GM23248 (cell line): ENCODE data around the gene BCL2L13. TPM values are rescaled to one million over a fixed set of nuclear protein-coding genes. Genes with fewer than 3 reads are reported as not detected.

ENCODE experiments used
- DNase-seq: peaks from one replicate; pipeline ENCODE4 v3.0.0-alpha.2; 2015
- H2AFZ ChIP-seq: fragments of 200-600 bp; sonication (generic); 2 replicates; pipeline ENCODE4 v1.6.1; 2016; ENCODE audit warnings: antibody characterized with exemption
- H3F3A ChIP-seq: fragments of 200-600 bp; sonication (generic); 2 replicates; pipeline ENCODE4 v1.6.1; 2016; ENCODE audit warnings: mild to moderate bottlenecking, antibody characterized with exemption, mixed run types; ENCODE audit not compliant: insufficient read depth
- H3K27ac ChIP-seq: fragments of 200-600 bp; sonication (generic); 2 replicates; pipeline ENCODE4 v1.5.1; 2016; ENCODE audit warnings: mild to moderate bottlenecking
- H3K27me3 ChIP-seq: fragments of 200-600 bp; sonication (generic); replicated peaks from 2 replicates; pipeline ENCODE4 v1.6.1; 2016; ENCODE audit warnings: mild to moderate bottlenecking; ENCODE audit not compliant: insufficient read depth
- H3K36me3 ChIP-seq: fragments of 200-600 bp; sonication (generic); 2 replicates; pipeline ENCODE4 v1.6.1; 2016; ENCODE audit warnings: low read depth, mild to moderate bottlenecking
- H3K4me1 ChIP-seq: fragments of 200-600 bp; sonication (generic); 2 replicates; pipeline ENCODE4 v1.6.1; 2016; ENCODE audit warnings: mild to moderate bottlenecking; ENCODE audit not compliant: insufficient read depth
- H3K4me2 ChIP-seq: fragments of 200-600 bp; sonication (generic); one replicate; pipeline ENCODE4 v1.6.1; 2016; ENCODE audit warnings: mild to moderate bottlenecking; ENCODE audit not compliant: unreplicated experiment
- H3K4me3 ChIP-seq: fragments of 200-600 bp; sonication (generic); 2 replicates; pipeline ENCODE4 v1.5.1; 2016; ENCODE audit warnings: mild to moderate bottlenecking
- H3K79me2 ChIP-seq: fragments of 200-600 bp; sonication (generic); 2 replicates; pipeline ENCODE4 v1.6.1; 2016; ENCODE audit warnings: mild to moderate bottlenecking; ENCODE audit not compliant: insufficient read depth
- H3K9ac ChIP-seq: fragments of 200-600 bp; sonication (generic); 2 replicates; pipeline ENCODE4 v1.6.1; 2016; ENCODE audit warnings: mild to moderate bottlenecking
- H3K9me2 ChIP-seq: fragments of 200-600 bp; sonication (generic); 2 replicates; pipeline ENCODE4 v1.6.1; 2016; ENCODE audit warnings: mixed run types, mild to moderate bottlenecking, moderate library complexity; ENCODE audit not compliant: insufficient read depth
- H3K9me3 ChIP-seq: fragments of 200-600 bp; sonication (generic); one replicate; pipeline ENCODE4 v1.6.1; 2017; ENCODE audit warnings: low read depth
- H4K20me1 ChIP-seq: fragments of 200-600 bp; sonication (generic); 2 replicates; pipeline ENCODE4 v1.6.0; 2016; ENCODE audit not compliant: insufficient read depth
- EZH2 ChIP-seq: fragments of 200-600 bp; sonication (generic); IDR thresholded peaks from 2 replicates; pipeline ENCODE4 v1.6.1; 2018; ENCODE audit warnings: antibody characterized with exemption, mild to moderate bottlenecking; ENCODE audit not compliant: insufficient read depth, poor library complexity, severe bottlenecking
- EZH2phosphoT487 ChIP-seq: fragments of 200-600 bp; sonication (generic); IDR thresholded peaks from 2 replicates; pipeline ENCODE4 v1.6.1; 2018; ENCODE audit warnings: antibody characterized with exemption, moderate library complexity, mild to moderate bottlenecking, low read depth; ENCODE audit not compliant: insufficient read depth
- WGBS, 2 experiments: methylation state at CpG; one replicate each; pipeline ENCODE4 v1.1.6; 2015 to 2017; ENCODE audit warnings: low lambda C conversion rate in 2 of 2, low coverage in 1 of 2; ENCODE audit errors: missing lambda C conversion rate in 2 of 2; 5-methylcytosine and 5-hydroxymethylcytosine counted together
- in situ Hi-C: fragments of 300-500 bp; cut with MboI; formaldehyde crosslinking; loops from 2 replicates; pipeline ENCODE4 v1.15.0; 2020
- polyA plus RNA-seq: library from polyadenylated mRNA; unstranded; fragments of >200 nt; fragmentation: Nextera tagmentation; extraction: Ambion mirVana; gene quantifications from 2 replicates; pipeline ENCODE4 v1.2.1, GENCODE V29; 2016
- total RNA-seq: library from RNA; depleted of rRNA; stranded (reverse); fragments of >200 nt; shearing (Covaris generic); gene quantifications from 2 replicates; pipeline ENCODE4 v1.2.3, GENCODE V29; 2014

Gene BCL2L13
- total and polyA plus RNA-seq, 2 experiments from 2014 or later, result 44.9 to 71.9 TPM

DNA sequence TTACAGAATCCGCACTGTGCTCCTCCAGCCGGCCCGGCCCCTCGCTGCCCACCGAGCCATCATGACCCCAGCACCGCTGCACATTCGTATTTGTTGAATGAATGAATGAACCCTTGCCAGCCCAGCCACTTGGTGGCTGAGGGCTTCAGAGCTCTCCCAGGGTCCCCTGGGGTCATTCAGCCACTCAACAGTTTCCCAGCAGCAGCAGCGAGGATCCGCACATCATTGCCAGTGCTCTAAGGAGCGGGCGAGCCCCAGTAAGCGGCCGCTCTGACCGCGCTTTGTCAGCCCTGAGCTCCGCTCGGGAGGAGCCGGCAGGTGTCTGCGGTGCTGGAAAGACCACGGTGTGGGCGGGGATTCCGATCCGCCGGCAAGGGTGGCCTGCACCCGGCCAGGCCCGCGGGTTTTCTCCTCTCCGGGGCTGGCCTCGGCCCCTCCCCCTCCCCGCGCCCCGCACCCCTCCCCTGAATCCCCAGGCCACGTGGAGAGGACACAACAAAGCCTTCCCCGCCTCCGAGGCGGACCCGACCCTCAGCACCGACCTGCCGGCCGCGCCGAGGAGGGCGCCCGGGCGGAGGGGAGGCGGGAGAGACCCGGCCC lies 135.1 kb downstream of the BCL2L13 start:
- peak; percentile 66 for DNase-seq
- no peak overlapping the region for H3K27ac ChIP-seq
- peak overlapping the region; percentile 80 for H2AFZ ChIP-seq

DNA sequence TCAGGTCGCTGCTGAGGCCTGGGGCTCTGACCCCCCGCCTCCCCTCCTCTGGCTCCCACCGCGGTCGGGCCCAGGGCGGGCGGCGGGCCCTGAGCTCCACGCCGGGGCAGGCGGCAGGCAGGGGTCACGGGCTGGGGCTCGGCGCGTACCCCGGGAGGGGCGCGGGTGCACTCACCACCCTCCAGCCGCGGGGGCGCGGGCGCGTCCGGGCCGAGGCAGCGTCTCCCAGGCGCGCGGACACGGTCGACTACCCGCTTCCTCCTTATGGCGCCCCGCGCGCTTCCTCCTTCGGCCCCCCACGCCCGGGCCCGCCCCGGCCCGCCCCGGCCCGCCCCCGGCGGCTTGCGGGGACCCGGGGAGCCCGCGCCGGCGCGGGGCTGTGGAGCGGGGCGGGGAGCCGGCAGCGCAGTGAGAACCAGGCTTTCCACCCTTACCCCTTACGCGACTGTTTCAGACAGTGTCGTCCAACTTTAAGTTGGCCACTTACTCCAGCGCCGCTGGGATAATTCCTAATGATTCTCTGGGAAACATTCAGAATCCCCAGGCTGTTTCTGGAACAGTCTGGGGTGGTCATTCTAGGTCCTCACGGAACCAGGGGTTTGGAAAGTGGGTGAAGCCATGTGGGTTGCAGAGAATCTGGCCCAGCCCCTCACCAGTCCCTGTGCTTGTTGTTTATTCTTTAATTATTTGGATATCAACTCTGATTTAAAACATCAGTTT lies 135.8 kb downstream of the BCL2L13 start, which contains the start of gene BID:
BID (minus strand) TSS at position 264 of the 720 bp plus-strand sequence. CDS start 24,353 bp downstream, outside the sequence.
- no peaks in the 10 kb centered on the region for H4K20me1 ChIP-seq
- peak; percentile 71 for DNase-seq
- peak within 1 kb of the TSS; percentile 99 for H3K4me2 ChIP-seq
- H3K9me2 ChIP-seq, result no peaks in the 10 kb centered on the region
- no peak within 1 kb of the TSS for H3K27ac ChIP-seq
- no peaks in the 10 kb centered on the region for H3K36me3 ChIP-seq
- H3K4me3 ChIP-seq, result peak within 1 kb of the TSS; percentile 84
- peaks cover 12% of the 10 kb centered on the region for H3K79me2 ChIP-seq
- peak within 1 kb of the TSS; percentile 80 for H2AFZ ChIP-seq
- peak within 1 kb of the TSS; percentile 81 for H3K9ac ChIP-seq
- no peak for TF ChIP-seq EZH2
- TF ChIP-seq EZH2phosphoT487, result no peak
- no peaks in the 10 kb centered on the region for H3K27me3 ChIP-seq
- no peaks in the 10 kb centered on the region for H3F3A ChIP-seq
- H3K4me1 ChIP-seq, result peaks cover 11% of the 10 kb centered on the region
- WGBS, 2 experiments, result 0 to 1% methylated on average over 16 to 50 of the region's 64 CpGs
- in situ Hi-C loops, result no loop called here
- H3K9me3 ChIP-seq, result no peaks in the 10 kb centered on the region

More for the DNA sequence above, 135.1 kb downstream of the BCL2L13 start:
- in situ Hi-C loops, result no loop called here
- peak overlapping the region; percentile 99 for H3K4me2 ChIP-seq
- H3K4me1 ChIP-seq, result peaks cover 11% of the 10 kb centered on the region
- peak overlapping the region; percentile 84 for H3K4me3 ChIP-seq
- H3K27me3 ChIP-seq, result no peaks in the 10 kb centered on the region
- no peaks in the 10 kb centered on the region for H3K9me2 ChIP-seq
- no peaks in the 10 kb centered on the region for H3K9me3 ChIP-seq
- TF ChIP-seq EZH2 (no peak), EZH2phosphoT487 (no peak)
- H3K9ac ChIP-seq, result peak overlapping the region; percentile 81
- H3F3A ChIP-seq, result no peaks in the 10 kb centered on the region
- H4K20me1 ChIP-seq, result no peaks in the 10 kb centered on the region
- no peaks in the 10 kb centered on the region for H3K36me3 ChIP-seq
- H3K79me2 ChIP-seq, result peaks cover 12% of the 10 kb centered on the region
- 5 to 7% methylated on average over 19 to 32 of the region's 47 CpGs for WGBS, 2 experiments

DNA sequence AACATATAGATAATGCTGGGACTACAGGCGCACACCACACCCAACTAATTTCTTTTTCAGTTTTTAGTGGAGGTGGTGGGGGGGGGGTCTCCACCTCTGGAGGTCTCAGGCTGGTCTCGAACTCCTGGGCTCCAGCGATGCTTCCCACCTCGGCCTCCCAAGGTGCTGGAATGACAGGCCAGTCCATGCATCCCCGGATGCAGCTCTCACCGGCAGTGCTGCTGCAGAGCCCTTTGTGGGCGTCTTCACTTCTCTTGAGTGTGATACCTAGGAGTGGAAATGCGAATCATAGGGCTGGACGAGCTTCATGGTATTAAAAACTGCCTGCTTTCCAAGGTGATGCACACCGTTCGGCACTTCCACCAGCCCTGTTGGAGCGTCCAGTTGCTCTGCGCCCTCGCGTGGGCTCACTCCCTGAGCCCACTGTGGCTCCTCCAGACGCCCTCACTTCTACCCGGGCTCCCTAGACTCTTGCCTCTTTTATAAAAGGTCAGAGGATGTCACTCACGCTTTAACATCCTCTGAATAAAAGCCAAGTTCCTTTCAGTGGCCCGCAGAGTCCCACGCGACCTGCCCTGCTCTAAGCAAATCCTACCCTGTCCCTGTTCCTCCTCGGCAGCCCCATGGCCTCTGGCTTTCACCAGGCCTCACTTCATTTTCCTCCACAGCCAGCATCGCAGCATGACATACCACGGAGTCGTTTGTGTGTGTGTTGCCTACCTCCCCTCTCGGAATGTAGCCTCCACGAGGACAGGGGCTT lies 136.5 kb downstream of the BCL2L13 start:
- DNase-seq, result no peak
- Histone ChIP-seq H3K4me1 (peaks cover 11% of the 10 kb centered on the region), H3K4me3 (peak overlapping the region; percentile 84), H3K9ac (peak overlapping the region; percentile 81), H3K9me2 (no peaks in the 10 kb centered on the region), H3K27me3 (no peaks in the 10 kb centered on the region), H3F3A (no peaks in the 10 kb centered on the region), H3K36me3 (no peaks in the 10 kb centered on the region), H3K4me2 (peak overlapping the region; percentile 78), H3K27ac (no peak overlapping the region), H4K20me1 (no peaks in the 10 kb centered on the region), H2AFZ (peak overlapping the region; percentile 79), H3K79me2 (peaks cover 12% of the 10 kb centered on the region), H3K9me3 (no peaks in the 10 kb centered on the region)
- no peak for TF ChIP-seq EZH2phosphoT487
- no peak for TF ChIP-seq EZH2
- WGBS, 2 experiments, result 82% methylated on average over 27 of the region's 27 CpGs
- in situ Hi-C loops, result no loop called here

DNA sequence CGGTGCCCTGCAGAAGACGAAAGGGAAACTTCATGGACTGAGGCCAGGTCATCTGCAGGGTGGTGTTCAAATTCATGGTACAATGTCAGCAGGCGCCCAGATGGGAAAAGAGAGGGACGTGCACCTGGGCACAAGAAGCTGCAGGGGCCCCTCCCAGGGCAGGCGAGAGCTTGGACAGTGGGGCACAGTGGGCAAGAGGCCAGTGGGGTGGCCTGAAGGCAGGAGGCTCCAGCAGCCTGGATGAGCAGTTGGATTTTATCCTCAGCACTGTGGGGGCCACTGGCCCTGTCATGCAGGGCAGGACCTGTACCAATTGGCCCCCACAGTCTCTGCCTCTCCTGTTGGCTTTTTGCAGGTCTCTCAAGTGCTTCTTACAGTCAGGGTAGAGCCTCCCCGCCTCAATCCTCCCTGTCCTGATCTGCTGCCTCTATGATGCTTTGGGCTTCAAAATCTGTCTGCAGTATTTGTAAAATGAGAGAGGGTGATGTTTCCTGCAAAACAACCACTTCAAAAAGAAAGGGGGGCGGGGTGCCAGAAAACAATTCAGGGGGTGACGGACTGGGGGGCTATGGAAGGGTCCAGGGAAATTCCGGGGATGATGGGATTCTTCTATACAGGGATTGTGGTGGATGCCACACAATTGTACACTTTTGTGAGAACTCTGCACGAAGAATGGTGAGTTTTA lies 137.4 kb downstream of the BCL2L13 start:
- TF ChIP-seq EZH2 (no peak), EZH2phosphoT487 (no peak)
- Histone ChIP-seq H3K27ac (no peak overlapping the region), H3K9ac (no peak overlapping the region), H3K79me2 (peaks cover 12% of the 10 kb centered on the region), H3K9me2 (no peaks in the 10 kb centered on the region), H3K36me3 (no peaks in the 10 kb centered on the region), H4K20me1 (no peaks in the 10 kb centered on the region), H3K27me3 (no peaks in the 10 kb centered on the region), H3K4me3 (no peak overlapping the region), H2AFZ (no peak overlapping the region), H3K4me1 (peaks cover 11% of the 10 kb centered on the region), H3F3A (no peaks in the 10 kb centered on the region), H3K9me3 (no peaks in the 10 kb centered on the region), H3K4me2 (no peak overlapping the region)
- no peak for DNase-seq
- WGBS, 2 experiments, result 81 to 85% methylated on average over 9 to 10 of the region's 10 CpGs
- in situ Hi-C loops, result no loop called here
